ENCODE data around the gene GSG1L2.

The GSG1L2 gene

GRCh38 chr17:9854255-9854654 is 32.4 kb upstream of the GSG1L2 start:
- Histone ChIP-seq H3K27me3 (ENCODE audit: control insufficient read depth in 1 of 2, insufficient read depth in 1 of 2, low read length in 2 of 2) (peaks cover 0 to 4% of the 10 kb centered on the region in 2 experiments), H2BK120ac (ENCODE audit: low read depth, low read length) (no peak overlapping the region), H2BK12ac (ENCODE audit: low read length in 2 of 2) (no peak overlapping the region), H3K23ac (ENCODE audit: low read length in 2 of 2) (peak overlapping the region in 1 of 2 experiments; percentile 21), H4K91ac (ENCODE audit: low read length) (no peak overlapping the region), H3K27ac (ENCODE audit: low read length, poor library complexity, severe bottlenecking) (no peak overlapping the region), H3K14ac (ENCODE audit: low read length in 2 of 2) (no peak overlapping the region), H2AK5ac (ENCODE audit: low read length, severe bottlenecking) (no peak overlapping the region), H3K4me1 (ENCODE audit: control insufficient read depth, insufficient read depth, low read depth, low read length) (no peaks in the 10 kb centered on the region), H2BK15ac (ENCODE audit: low read depth, poor library complexity, severe bottlenecking) (no peak overlapping the region), H4K8ac (ENCODE audit: low read length) (no peak overlapping the region), H3K4me2 (ENCODE audit: low read length, poor library complexity, severe bottlenecking) (no peak overlapping the region), H3K18ac (ENCODE audit: low read depth in 1 of 2, low read length in 2 of 2) (no peak overlapping the region), H3K4ac (ENCODE audit: low read depth in 1 of 2, low read length in 2 of 2) (no peak overlapping the region), H3K9me3 (ENCODE audit: control insufficient read depth, low read length) (peaks cover 6% of the 10 kb centered on the region), H3K4me3 (ENCODE audit: insufficient read depth in 1 of 2, low read depth in 1 of 2, low read length in 2 of 2) (no peak overlapping the region), H3K36me3 (ENCODE audit: control insufficient read depth in 1 of 2, insufficient read depth in 2 of 2, low read depth in 1 of 2, low read length in 2 of 2) (no peaks in the 10 kb centered on the region), H3K9ac (ENCODE audit: low read length) (no peak overlapping the region), H2AFZ (ENCODE audit: low read depth, low read length) (no peak overlapping the region), H3K79me1 (replicated peaks; ENCODE audit: low read length, poor library complexity, severe bottlenecking) (no peaks in the 10 kb centered on the region), H2BK5ac (ENCODE audit: low read depth, low read length, poor library complexity, severe bottlenecking) (no peak overlapping the region)
- WGBS, result 81% methylated on average over 5 of the region's 5 CpGs
- DNase-seq, result no peak

GRCh38 chr17:9850151-9850550 is 28.3 kb upstream of the GSG1L2 start:
- Histone ChIP-seq H3K9ac (ENCODE audit: low read length) (no peak overlapping the region), H2BK15ac (ENCODE audit: low read depth, poor library complexity, severe bottlenecking) (no peak overlapping the region), H2AK5ac (ENCODE audit: low read length, severe bottlenecking) (no peak overlapping the region), H2BK5ac (ENCODE audit: low read depth, low read length, poor library complexity, severe bottlenecking) (no peak overlapping the region), H2BK12ac (ENCODE audit: low read length in 2 of 2) (no peak overlapping the region), H3K27ac (ENCODE audit: low read length, poor library complexity, severe bottlenecking) (no peak overlapping the region), H2AFZ (ENCODE audit: low read depth, low read length) (no peak overlapping the region), H4K8ac (ENCODE audit: low read length) (no peak overlapping the region), H3K4me3 (ENCODE audit: insufficient read depth in 1 of 2, low read depth in 1 of 2, low read length in 2 of 2) (no peak overlapping the region), H3K9me3 (ENCODE audit: control insufficient read depth, low read length) (no peaks in the 10 kb centered on the region), H3K23ac (ENCODE audit: low read length in 2 of 2) (no peak overlapping the region), H2BK120ac (ENCODE audit: low read depth, low read length) (no peak overlapping the region), H3K36me3 (ENCODE audit: control insufficient read depth in 1 of 2, insufficient read depth in 2 of 2, low read depth in 1 of 2, low read length in 2 of 2) (no peaks in the 10 kb centered on the region), H4K91ac (ENCODE audit: low read length) (no peak overlapping the region), H3K4me1 (ENCODE audit: control insufficient read depth, insufficient read depth, low read depth, low read length) (no peaks in the 10 kb centered on the region), H3K4me2 (ENCODE audit: low read length, poor library complexity, severe bottlenecking) (no peak overlapping the region), H3K14ac (ENCODE audit: low read length in 2 of 2) (no peak overlapping the region), H3K79me1 (replicated peaks; ENCODE audit: low read length, poor library complexity, severe bottlenecking) (no peaks in the 10 kb centered on the region), H3K18ac (ENCODE audit: low read depth in 1 of 2, low read length in 2 of 2) (no peak overlapping the region), H3K4ac (ENCODE audit: low read depth in 1 of 2, low read length in 2 of 2) (no peak overlapping the region), H3K27me3 (ENCODE audit: control insufficient read depth in 1 of 2, insufficient read depth in 1 of 2, low read length in 2 of 2) (peaks cover 0 to 4% of the 10 kb centered on the region in 2 experiments)
- no peak for DNase-seq
- 83% methylated on average over 5 of the region's 5 CpGs for WGBS

GRCh38 chr17:9845306-9845705 is 23.4 kb upstream of the GSG1L2 start:
- H3K79me1 ChIP-seq (replicated peaks; ENCODE audit: low read length, poor library complexity, severe bottlenecking), result no peaks in the 10 kb centered on the region
- H3K27ac ChIP-seq (ENCODE audit: low read length, poor library complexity, severe bottlenecking), result no peak overlapping the region
- H2BK15ac ChIP-seq (ENCODE audit: low read depth, poor library complexity, severe bottlenecking), result no peak overlapping the region
- H2BK120ac ChIP-seq (ENCODE audit: low read depth, low read length), result no peak overlapping the region
- no peak overlapping the region for H3K14ac ChIP-seq (ENCODE audit: low read length in 2 of 2)
- no peak overlapping the region for H3K4ac ChIP-seq (ENCODE audit: low read depth in 1 of 2, low read length in 2 of 2)
- H3K4me3 ChIP-seq (ENCODE audit: insufficient read depth in 1 of 2, low read depth in 1 of 2, low read length in 2 of 2), result no peak overlapping the region
- H3K4me1 ChIP-seq (ENCODE audit: control insufficient read depth, insufficient read depth, low read depth, low read length), result peaks cover 15% of the 10 kb centered on the region
- no peak overlapping the region for H2AFZ ChIP-seq (ENCODE audit: low read depth, low read length)
- no peak overlapping the region for H2BK12ac ChIP-seq (ENCODE audit: low read length in 2 of 2)
- no peak for DNase-seq
- 79% methylated on average over 3 of the region's 4 CpGs for WGBS
- H3K18ac ChIP-seq (ENCODE audit: low read depth in 1 of 2, low read length in 2 of 2), result no peak overlapping the region
- no peaks in the 10 kb centered on the region for H3K36me3 ChIP-seq (ENCODE audit: control insufficient read depth in 1 of 2, insufficient read depth in 2 of 2, low read depth in 1 of 2, low read length in 2 of 2)
- H3K4me2 ChIP-seq (ENCODE audit: low read length, poor library complexity, severe bottlenecking), result no peak overlapping the region
- H3K27me3 ChIP-seq (ENCODE audit: control insufficient read depth in 1 of 2, insufficient read depth in 1 of 2, low read length in 2 of 2), result peaks cover 0 to 11% of the 10 kb centered on the region in 2 experiments
- H2AK5ac ChIP-seq (ENCODE audit: low read length, severe bottlenecking), result no peak overlapping the region
- H3K23ac ChIP-seq (ENCODE audit: low read length in 2 of 2), result no peak overlapping the region
- H2BK5ac ChIP-seq (ENCODE audit: low read depth, low read length, poor library complexity, severe bottlenecking), result peak overlapping the region; percentile 24
- H3K9me3 ChIP-seq (ENCODE audit: control insufficient read depth, low read length), result no peaks in the 10 kb centered on the region
- no peak overlapping the region for H3K9ac ChIP-seq (ENCODE audit: low read length)
- H4K8ac ChIP-seq (ENCODE audit: low read length), result no peak overlapping the region
- no peak overlapping the region for H4K91ac ChIP-seq (ENCODE audit: low read length)

GRCh38 chr17:9844153-9844552 is 22.3 kb upstream of the GSG1L2 start:
- peak overlapping the region in 1 of 2 experiments; percentile 46 for H3K18ac ChIP-seq (ENCODE audit: low read depth in 1 of 2, low read length in 2 of 2)
- no peaks in the 10 kb centered on the region for H3K79me1 ChIP-seq (replicated peaks; ENCODE audit: low read length, poor library complexity, severe bottlenecking)
- no peak overlapping the region for H3K9ac ChIP-seq (ENCODE audit: low read length)
- no peak overlapping the region for H2BK120ac ChIP-seq (ENCODE audit: low read depth, low read length)
- peaks cover 0 to 17% of the 10 kb centered on the region in 2 experiments for H3K27me3 ChIP-seq (ENCODE audit: control insufficient read depth in 1 of 2, insufficient read depth in 1 of 2, low read length in 2 of 2)
- H3K27ac ChIP-seq (ENCODE audit: low read length, poor library complexity, severe bottlenecking), result no peak overlapping the region
- H2BK12ac ChIP-seq (ENCODE audit: low read length in 2 of 2), result peak overlapping the region in 1 of 2 experiments; percentile 15
- no peak overlapping the region for H2BK5ac ChIP-seq (ENCODE audit: low read depth, low read length, poor library complexity, severe bottlenecking)
- no peak overlapping the region for H3K23ac ChIP-seq (ENCODE audit: low read length in 2 of 2)
- WGBS, result 93% methylated on average over 8 of the region's 8 CpGs
- H3K14ac ChIP-seq (ENCODE audit: low read length in 2 of 2), result peak overlapping the region in 1 of 2 experiments; percentile 35
- no peak overlapping the region for H4K91ac ChIP-seq (ENCODE audit: low read length)
- H3K4ac ChIP-seq (ENCODE audit: low read depth in 1 of 2, low read length in 2 of 2), result no peak overlapping the region
- no peaks in the 10 kb centered on the region for H3K36me3 ChIP-seq (ENCODE audit: control insufficient read depth in 1 of 2, insufficient read depth in 2 of 2, low read depth in 1 of 2, low read length in 2 of 2)
- no peak overlapping the region for H4K8ac ChIP-seq (ENCODE audit: low read length)
- no peak overlapping the region for H2AFZ ChIP-seq (ENCODE audit: low read depth, low read length)
- no peaks in the 10 kb centered on the region for H3K9me3 ChIP-seq (ENCODE audit: control insufficient read depth, low read length)
- H2AK5ac ChIP-seq (ENCODE audit: low read length, severe bottlenecking), result no peak overlapping the region
- DNase-seq, result no peak
- H3K4me3 ChIP-seq (ENCODE audit: insufficient read depth in 1 of 2, low read depth in 1 of 2, low read length in 2 of 2), result no peak overlapping the region
- H2BK15ac ChIP-seq (ENCODE audit: low read depth, poor library complexity, severe bottlenecking), result no peak overlapping the region
- peaks cover 20% of the 10 kb centered on the region for H3K4me1 ChIP-seq (ENCODE audit: control insufficient read depth, insufficient read depth, low read depth, low read length)
- no peak overlapping the region for H3K4me2 ChIP-seq (ENCODE audit: low read length, poor library complexity, severe bottlenecking)

Measured in mesenchymal stem cell (in vitro differentiated cells and primary cell).